ENCODE data around the gene SKAP1. TPM values are rescaled to one million over a fixed set of nuclear protein-coding genes. Genes with fewer than 3 reads are reported as not detected.
"Not testable (repeated sequence)": the region's sequence is repeated elsewhere in the genome, so short reads cannot be mapped to it uniquely, and the experiment has no call there.

Gene SKAP1
- total RNA-seq, 1 donor from 2014 or later = 20.9 TPM

GRCh38 chr17:48449335-48449734 is 19.3 kb upstream of the SKAP1 start:
- not testable (repeated sequence) for ATAC-seq; DNase-seq (ENCODE audit: low spot score)

- no peak for ATAC-seq
These were observed 15.2 kb upstream of the SKAP1 start for GRCh38 chr17:48445248-48445620.

DNA sequence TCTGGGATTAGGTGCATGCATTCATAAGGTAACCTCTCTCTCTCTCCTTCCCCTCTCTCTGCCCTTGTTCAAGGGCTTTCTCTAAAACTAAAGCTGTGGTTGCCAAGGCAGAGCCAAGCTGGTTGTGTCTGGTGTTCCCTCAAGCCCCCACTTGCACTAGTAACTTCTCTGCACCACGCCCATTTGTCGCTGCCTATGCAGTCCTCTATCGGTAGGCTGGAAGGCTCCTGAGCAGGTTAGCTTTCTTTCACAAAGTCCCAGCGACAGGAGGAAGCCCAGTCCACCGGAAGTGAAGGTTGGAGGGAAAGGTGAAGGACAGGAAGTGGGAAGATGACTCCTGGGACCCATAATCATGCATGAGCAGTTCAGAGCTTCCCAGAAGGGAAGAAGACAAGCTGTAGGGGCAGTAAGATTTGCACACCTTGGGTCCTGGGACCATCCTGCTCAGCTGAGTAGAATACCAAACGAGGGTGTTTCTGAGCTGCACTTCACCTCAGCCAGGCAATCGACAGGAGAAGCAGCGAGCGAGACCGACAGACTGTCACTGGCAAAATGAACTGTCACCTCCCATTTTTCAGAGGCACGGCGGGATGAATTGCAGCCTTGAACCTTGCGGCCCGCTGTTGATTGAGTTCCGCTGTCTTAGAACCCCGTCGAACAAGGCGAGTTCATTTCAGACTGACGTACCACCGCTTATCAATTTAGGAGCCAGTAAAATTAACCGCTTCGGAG is 14.7 kb upstream of the SKAP1 start:
- ATAC-seq (no peak), DNase-seq (ENCODE audit: low spot score) (no peak)

More at GRCh38 chr17:48445248-48445620, 15.2 kb upstream of the SKAP1 start:
- no peak for DNase-seq (ENCODE audit: low spot score)

GRCh38 chr17:48443712-48444111 is 13.7 kb upstream of the SKAP1 start:
- ATAC-seq = no peak
- DNase-seq (ENCODE audit: low spot score) = no peak

DNA sequence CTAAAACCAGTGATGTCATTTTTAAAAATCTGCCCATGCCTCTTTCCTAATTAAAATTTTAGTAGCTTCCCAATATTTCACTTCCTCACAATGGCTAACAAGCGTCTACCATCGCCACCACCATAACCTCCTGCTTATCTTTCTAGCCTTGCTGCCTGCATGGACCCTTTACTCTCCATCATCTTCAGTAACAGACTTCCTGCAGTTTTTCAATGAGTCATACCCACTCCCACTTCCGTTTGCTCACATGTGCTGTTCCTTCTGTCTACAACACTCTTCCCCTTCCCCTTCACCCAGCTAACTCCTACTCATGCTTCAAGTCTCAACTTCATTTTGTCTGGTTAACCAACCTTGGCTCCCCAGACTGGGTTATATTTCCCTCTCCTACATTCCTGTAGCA is 12.8 kb upstream of the SKAP1 start:
- DNase-seq (ENCODE audit: low spot score) = no peak
- no peak for ATAC-seq

DNA sequence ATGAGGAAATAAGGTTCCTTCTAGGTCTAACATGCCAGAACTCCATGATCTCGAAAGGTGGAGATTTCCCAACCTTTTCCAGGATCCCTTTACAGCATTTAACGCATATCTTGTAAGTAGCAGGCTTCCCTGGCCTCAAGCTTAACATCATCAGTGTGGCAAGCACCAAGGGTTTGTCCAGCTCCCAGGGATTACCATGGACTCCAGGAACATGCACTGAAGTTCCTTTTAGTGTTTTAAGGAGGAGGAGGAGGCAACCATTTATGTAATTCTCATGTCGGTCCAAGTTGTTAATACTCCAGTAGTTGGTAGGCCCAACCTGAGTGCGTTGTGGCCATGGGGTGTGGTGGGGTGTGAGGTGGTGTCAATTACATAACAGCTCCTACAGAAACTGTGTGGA is 11.8 kb upstream of the SKAP1 start:
- ATAC-seq (no peak), DNase-seq (ENCODE audit: low spot score) (no peak)

GRCh38 chr17:48441231-48441711 is 11.3 kb upstream of the SKAP1 start:
- no peak for DNase-seq (ENCODE audit: low spot score)
- ATAC-seq = no peak

DNA sequence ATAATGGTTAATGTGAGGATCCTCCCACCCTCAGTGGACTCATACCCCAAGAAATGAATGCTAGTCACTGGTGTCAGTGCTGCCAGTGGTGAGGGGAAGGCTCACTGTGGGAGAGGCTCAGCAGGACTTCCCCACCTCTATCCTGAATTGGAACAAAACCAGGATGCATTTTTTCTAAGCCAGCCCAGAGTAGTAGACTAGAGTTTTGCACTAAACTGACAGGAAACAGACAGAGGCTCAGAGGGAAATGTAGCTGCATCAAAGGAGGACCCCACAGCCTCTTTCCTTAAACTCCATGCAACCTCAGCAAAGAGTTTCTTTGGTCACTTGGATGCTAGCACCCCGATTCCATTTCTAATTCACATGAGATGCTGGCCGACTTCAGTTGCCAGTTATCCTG is 10.7 kb upstream of the SKAP1 start:
- ATAC-seq (no peak), DNase-seq (ENCODE audit: low spot score) (no peak)

DNA sequence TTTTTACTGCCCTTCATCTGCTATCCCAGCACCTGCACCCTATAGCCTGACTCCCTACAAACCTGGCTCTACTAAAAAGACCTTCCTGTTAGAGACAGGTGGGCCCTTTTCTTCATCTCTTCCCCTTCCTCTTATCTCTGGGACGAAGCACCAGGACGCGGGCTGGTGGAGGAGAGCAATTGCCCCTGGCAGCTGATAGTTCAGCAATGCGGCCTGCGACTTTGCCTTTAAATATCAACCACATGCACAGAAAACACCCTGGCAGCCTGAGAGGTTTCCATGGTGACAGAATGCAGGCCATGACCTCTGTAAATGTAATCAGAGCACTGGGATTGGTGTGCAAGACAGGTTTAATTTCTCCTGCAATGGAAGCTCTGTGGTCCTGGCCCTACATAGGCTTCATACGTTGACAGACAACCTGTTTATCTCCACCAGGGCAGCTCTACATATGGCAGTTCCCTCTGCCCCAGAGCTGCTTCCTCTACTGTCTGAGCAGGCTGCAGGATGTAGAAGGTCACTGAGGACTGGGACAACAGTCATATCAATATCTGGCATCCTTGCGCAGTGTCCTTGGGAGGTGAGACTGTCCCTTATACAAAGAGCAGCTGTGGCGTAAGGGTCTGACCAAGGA is 10.0 kb upstream of the SKAP1 start:
- DNase-seq (ENCODE audit: low spot score) (no peak), ATAC-seq (no peak)

DNA sequence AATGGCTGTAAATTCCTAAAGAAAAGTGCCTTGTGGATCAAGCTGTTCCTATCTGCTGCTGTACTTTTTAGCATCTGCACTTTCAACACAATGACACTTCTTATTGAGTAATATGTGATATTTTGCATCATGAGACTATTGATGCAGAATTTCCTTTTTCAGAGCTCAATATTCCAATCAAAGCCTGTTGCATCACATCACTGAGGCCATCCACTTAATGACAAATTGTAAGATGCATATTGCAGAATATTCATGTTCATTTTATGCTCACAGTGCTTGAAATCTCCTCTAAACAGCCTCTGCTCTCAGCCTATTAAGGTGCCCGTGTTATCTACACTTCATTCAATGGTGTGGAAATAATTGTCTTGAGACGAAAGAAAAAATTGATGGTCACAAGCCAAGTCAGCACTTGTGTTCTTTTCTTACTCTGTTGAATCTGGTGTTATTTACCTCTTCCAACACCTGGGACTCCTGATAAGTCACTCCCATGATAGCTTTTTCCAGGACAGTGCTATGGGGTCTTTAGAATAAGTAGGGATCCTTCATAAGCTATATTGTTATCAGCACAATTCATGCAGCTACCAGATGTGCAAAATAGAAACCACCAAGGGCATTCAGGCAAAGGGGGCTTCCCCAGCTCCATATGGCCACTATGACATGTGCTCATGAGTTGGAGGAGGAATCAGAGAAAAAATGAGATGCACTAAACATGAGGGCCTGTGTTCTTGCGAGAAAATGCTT is 9.3 kb upstream of the SKAP1 start:
- ATAC-seq (no peak), DNase-seq (ENCODE audit: low spot score) (no peak)

DNA sequence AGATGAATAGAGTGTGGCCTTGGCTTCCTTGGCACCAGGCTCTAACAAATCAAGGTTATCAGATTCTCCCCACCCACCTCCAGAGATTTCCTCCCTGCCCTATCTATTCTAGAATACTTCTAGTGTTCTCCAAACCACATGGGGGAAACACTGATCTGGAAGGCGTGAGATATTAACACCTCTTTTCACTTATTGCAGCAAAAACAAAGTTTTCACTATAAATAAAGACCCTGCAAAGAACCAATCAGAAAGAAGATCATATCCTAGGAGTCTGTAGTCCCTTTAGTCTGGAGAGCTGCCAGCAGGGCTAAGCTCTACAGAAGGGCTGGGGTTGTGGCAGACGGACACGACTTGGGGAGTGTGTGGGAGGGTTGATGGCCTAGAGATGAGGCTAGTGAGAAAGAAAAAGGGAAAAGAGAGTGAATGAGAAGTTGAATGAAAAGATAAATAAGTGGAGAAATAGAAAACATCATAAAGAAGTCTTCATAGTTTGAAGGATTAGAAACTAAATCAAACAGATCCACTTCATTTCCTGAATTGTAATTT is 8.6 kb upstream of the SKAP1 start:
- no peak for ATAC-seq
- DNase-seq (ENCODE audit: low spot score) = no peak

GRCh38 chr17:48433896-48434295 is 3.9 kb upstream of the SKAP1 start:
- no peak for ATAC-seq

DNA sequence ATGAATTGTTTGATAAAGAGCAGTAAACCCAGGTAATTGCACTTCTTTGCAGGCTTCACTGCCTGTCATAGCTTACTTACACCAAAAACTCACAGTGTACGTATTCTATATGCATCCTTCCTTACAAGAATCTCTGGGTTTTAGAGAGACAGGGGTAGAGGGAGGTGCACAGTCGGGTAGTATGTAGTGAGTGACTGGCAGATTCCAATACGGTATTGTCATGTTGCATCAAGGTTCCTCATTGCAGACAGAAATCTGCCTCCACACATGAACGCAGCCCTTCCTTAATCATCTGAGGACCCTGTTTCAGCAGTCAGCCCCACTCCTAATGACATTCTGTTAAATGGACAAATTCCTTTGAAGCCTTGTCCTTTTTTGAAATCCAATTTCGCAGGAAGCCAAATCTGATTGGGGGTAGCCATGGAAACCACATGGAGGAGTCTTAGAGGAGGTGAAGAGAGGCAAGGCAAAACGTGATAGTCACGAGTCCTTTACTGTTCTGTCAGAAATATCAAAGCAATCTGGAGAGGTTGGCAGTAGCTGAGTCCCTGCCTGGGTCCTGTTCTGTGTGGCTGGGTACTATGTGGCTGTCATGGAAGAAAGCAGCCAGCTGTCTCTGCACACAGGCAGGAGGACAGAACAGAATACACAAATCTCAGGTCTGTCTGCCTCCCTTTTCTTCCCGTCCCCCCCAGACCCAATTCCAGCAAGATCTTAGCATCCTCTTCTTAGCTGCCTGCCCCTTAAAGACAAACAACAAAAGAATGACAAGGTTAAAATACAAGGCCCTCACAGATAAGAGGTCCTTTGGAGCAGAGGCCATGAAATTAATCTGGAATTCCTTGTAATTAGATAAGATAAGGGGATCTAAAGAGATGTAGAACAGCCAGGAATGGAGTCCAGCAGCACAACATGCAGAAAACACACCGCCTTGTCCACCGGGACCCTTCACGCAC is 3.1 kb upstream of the SKAP1 start:
- ATAC-seq = no peak
- DNase-seq (ENCODE audit: low spot score) = no peak

More at GRCh38 chr17:48433896-48434295, 3.9 kb upstream of the SKAP1 start:
- no peak for DNase-seq (ENCODE audit: low spot score)

- ATAC-seq (no peak), DNase-seq (ENCODE audit: low spot score) (no peak)
These were observed 858 bp downstream of the SKAP1 start for GRCh38 chr17:48429156-48429555.

DNA sequence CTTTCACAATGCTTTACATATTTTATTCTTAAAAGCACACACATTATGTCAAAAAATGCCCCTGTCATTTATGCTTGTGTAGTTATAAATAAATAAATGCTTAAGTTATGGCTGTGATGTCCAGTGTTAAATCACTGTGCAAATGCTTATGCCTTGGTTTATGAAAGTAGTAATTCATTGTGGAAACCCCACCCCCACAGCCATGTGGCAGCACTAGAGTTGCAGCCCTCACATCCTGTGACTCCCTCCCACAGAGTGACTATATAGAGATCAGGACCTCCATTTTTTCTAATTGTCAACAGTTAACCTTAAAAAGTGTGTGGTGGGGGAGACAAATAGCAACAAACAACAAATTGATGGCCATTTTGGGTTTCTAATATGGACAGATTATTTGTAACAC is 2.4 kb downstream of the SKAP1 start:
- ATAC-seq (no peak), DNase-seq (ENCODE audit: low spot score) (no peak)

- ATAC-seq = no peak
- DNase-seq (ENCODE audit: low spot score) = no peak
These were observed 3.1 kb downstream of the SKAP1 start for GRCh38 chr17:48426761-48427500.

DNA sequence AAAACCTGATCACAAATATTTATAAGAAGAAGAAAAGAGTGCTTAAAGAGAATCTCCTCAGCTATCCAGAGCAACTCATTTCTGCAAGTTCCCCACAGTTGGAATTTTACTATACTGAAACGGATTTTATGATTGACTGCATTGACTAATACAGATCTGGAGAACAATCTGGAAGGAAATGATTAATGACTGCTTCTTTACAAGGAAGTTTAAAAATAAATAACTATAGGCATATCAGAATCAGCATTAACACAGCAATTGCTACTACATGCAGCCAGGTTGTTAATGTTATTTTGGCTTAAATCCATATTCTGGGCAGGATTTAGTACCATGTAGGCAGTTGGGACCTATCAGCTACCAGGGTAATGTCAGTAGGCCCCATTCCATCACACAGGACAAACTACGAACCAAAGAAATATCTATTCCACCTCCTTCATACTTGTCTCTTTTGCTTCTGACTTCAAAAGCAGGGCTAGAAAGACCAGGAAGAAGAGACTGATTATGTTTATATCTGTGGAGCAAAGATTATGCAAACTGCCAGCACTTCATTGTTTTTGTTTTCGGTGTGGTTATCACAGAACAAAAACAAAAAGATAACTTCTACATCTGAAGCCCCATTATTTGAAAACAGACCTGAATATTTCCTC is 3.9 kb downstream of the SKAP1 start:
- no peak for DNase-seq (ENCODE audit: low spot score)
- ATAC-seq = no peak

- not testable (repeated sequence) for ATAC-seq; DNase-seq (ENCODE audit: low spot score)
These were observed 8.0 kb downstream of the SKAP1 start for GRCh38 chr17:48422060-48422459.

DNA sequence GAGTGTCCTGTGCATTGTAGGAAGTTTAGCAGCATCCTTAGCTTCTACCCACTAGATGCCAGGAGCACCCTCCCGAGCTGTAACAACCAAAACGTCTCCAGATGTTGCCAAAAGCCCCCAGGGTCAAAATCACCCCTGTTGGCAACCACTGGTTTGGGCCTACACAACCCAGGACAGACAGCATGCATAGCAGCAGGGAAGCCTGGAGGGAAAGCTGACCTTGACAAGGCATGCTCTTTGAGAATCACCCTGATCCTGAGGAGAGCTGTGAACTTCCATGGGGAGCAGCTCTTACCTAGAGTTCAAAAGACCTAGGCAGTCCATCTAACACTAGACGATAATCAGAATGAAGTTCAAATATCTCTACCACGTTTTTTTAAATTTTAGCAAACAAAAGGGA is 9.2 kb downstream of the SKAP1 start:
- no peak for DNase-seq (ENCODE audit: low spot score)
- no peak for ATAC-seq
